ENCODE measurements around the gene DAPK1. TPM values are rescaled to one million over a fixed set of nuclear protein-coding genes. Genes with fewer than 3 reads are reported as not detected.

DAPK1 gene
- total and polyA plus RNA-seq, 2 donors (not counting 3 experiments of a cell fraction or from before 2014, with no cell fraction given), result 58.9 to 119 TPM

- Histone ChIP-seq H3K9me3 (replicated peaks; ENCODE audit: control insufficient read depth, insufficient read depth, low read length) (no peaks in the 10 kb centered on the region), H3K9ac (replicated peaks; ENCODE audit: extremely low read depth, insufficient read depth, low read length) (no peak overlapping the region), H3K9me1 (replicated peaks; ENCODE audit: control insufficient read depth, extremely low read depth, insufficient read depth, low read length) (no peaks in the 10 kb centered on the region), H3K79me2 (ENCODE audit: control insufficient read depth, insufficient read depth, low read length) (peaks cover under 1% of the 10 kb centered on the region), H3K4me3 (replicated peaks in 1 of 3; ENCODE audit: insufficient read depth in 1 of 3, low read depth in 1 of 3, low read length in 3 of 3) (no peak overlapping the region), H4K20me1 (replicated peaks; ENCODE audit: control insufficient read depth, extremely low read depth, insufficient read depth, low read length) (no peaks in the 10 kb centered on the region), H3K4me2 (ENCODE audit: insufficient read depth, low read length) (no peak overlapping the region), H3K27ac (ENCODE audit: insufficient read depth, low read depth, low read length) (no peak overlapping the region), H3K4me1 (ENCODE audit: control insufficient read depth, extremely low read depth, insufficient read depth, low read length) (peaks cover 4% of the 10 kb centered on the region), H2AFZ (ENCODE audit: low read depth, low read length) (no peak overlapping the region), H3K36me3 (ENCODE audit: control insufficient read depth in 2 of 2, extremely low read depth in 1 of 2, insufficient read depth in 2 of 2, low read length in 2 of 2) (no peaks in the 10 kb centered on the region), H3K27me3 (ENCODE audit: control insufficient read depth in 2 of 2, insufficient read depth in 2 of 2, low read length in 2 of 2) (no peaks in the 10 kb centered on the region)
- dilution Hi-C loops (cut with MboI; ENCODE audit: extremely low pct_ligation_motif_present, low sequenced_read_pairs) (no loop called here), intact Hi-C loops (cut with micrococcal nuclease) (no loop called here)
- DNase-seq (ENCODE audit: low read depth, low spot score), result peak; percentile 35
- ChIA-PET CTCF (interaction anchor here (1.1 kb wide), 1 partner anchor 11 kb away, joined by 5 read pairs; no protein-coding TSS in a partner anchor), POLR2A (no interaction called here)
- no peak for TF ChIP-seq MAX (IDR thresholded peaks at IDR 0.05; ENCODE audit: insufficient read depth, insufficient read length)
- no peak for TF ChIP-seq POLR2A (IDR thresholded peaks at IDR 0.05; ENCODE audit: low read depth, low read length)
- TF ChIP-seq JUN (IDR thresholded peaks at IDR 0.05; ENCODE audit: borderline replicate concordance, insufficient read depth, insufficient read length, low read depth), result no peak
- TF ChIP-seq EZH2 (IDR thresholded peaks at IDR 0.05; ENCODE audit: borderline replicate concordance, low read depth, low read length, severe bottlenecking), result no peak
- no peak for TF ChIP-seq CTCF (IDR thresholded peaks at IDR 0.05; ENCODE audit: extremely low read depth in 1 of 2, insufficient read depth in 1 of 2, low read depth in 1 of 2, low read length in 2 of 2)
- TF ChIP-seq FOS (IDR thresholded peaks at IDR 0.05; ENCODE audit: borderline replicate concordance, insufficient read depth, low read length), result no peak
- TF ChIP-seq MYC (IDR thresholded peaks at IDR 0.05; ENCODE audit: low read depth, low read length), result no peak
- no peak for TF ChIP-seq GATA2 (IDR thresholded peaks at IDR 0.05; ENCODE audit: insufficient read depth, insufficient read length, low read depth, low read length)
- TF ChIP-seq POLR2AphosphoS5 (IDR thresholded peaks at IDR 0.05; ENCODE audit: insufficient read depth, low read depth, low read length), result no peak
- no peak for FAIRE-seq
- BruUV-seq (replicated peaks), result no TSS peak
These were observed 90.7 kb downstream of the DAPK1 start for GRCh38 chr9:87588339-87588738.
